ENCODE data around the gene PTPRK. TPM values are rescaled to one million over a fixed set of nuclear protein-coding genes. Genes with fewer than 3 reads are reported as not detected.
A peak's percentile ranks its signal among the peaks of the same experiment; 100 is the strongest.

Gene PTPRK
- total and polyA plus RNA-seq, 4 donors = 8.2 to 224 (median 42.9) TPM

GRCh38 chr6:128347123-128347522 lies 173.3 kb downstream of the PTPRK start:
- no peak for DNase-seq
- no peaks in the 10 kb centered on the region for H3K9me3 ChIP-seq (ENCODE audit: control insufficient read depth in 4 of 4, insufficient read depth in 3 of 4, low read length in 3 of 4)
- 77 to 84% methylated on average over 3 of the region's 3 CpGs for WGBS, 2 donors
- H3K4me1 ChIP-seq (ENCODE audit: control insufficient read depth in 5 of 5, insufficient read depth in 5 of 5, low read length in 5 of 5) = peaks cover 0 to 23% (median 3%) of the 10 kb centered on the region in 5 donors
- H3K9ac ChIP-seq (ENCODE audit: insufficient read depth in 1 of 2, low read length in 2 of 2) = no peak overlapping the region
- TF ChIP-seq CTCF (IDR thresholded peaks at IDR 0.05; ENCODE audit: control extremely low read depth, extremely low read depth) = no peak
- H3K27me3 ChIP-seq (ENCODE audit: control insufficient read depth in 3 of 3, insufficient read depth in 3 of 3, low read length in 2 of 3) = no peaks in the 10 kb centered on the region
- no peak overlapping the region for H3K4me3 ChIP-seq
- H3K36me3 ChIP-seq (ENCODE audit: control insufficient read depth in 4 of 4, insufficient read depth in 4 of 4, low read length in 4 of 4) = no peaks in the 10 kb centered on the region
- ATAC-seq (ENCODE audit: insufficient read depth, low FRiP score) = no peak
- H3K27ac ChIP-seq (ENCODE audit: low read depth in 1 of 2, low read length in 1 of 2) = no peak overlapping the region

- no peak for TF ChIP-seq CTCF (IDR thresholded peaks at IDR 0.05; ENCODE audit: control extremely low read depth, extremely low read depth)
- no peak overlapping the region for H3K27ac ChIP-seq (ENCODE audit: low read depth in 1 of 2, low read length in 1 of 2)
- no peaks in the 10 kb centered on the region for H3K36me3 ChIP-seq (ENCODE audit: control insufficient read depth in 4 of 4, insufficient read depth in 4 of 4, low read length in 4 of 4)
- H3K4me1 ChIP-seq (ENCODE audit: control insufficient read depth in 5 of 5, insufficient read depth in 5 of 5, low read length in 5 of 5) = peaks cover 0 to 23% (median 2%) of the 10 kb centered on the region in 5 donors
- DNase-seq (no peak), ATAC-seq (ENCODE audit: insufficient read depth, low FRiP score) (no peak)
- WGBS, 2 donors = 56 to 67% methylated on average over 1 of the region's 1 CpG
- H3K27me3 ChIP-seq (ENCODE audit: control insufficient read depth in 3 of 3, insufficient read depth in 3 of 3, low read length in 2 of 3) = no peaks in the 10 kb centered on the region
- no peak overlapping the region for H3K9ac ChIP-seq (ENCODE audit: insufficient read depth in 1 of 2, low read length in 2 of 2)
- no peak overlapping the region for H3K4me3 ChIP-seq
- H3K9me3 ChIP-seq (ENCODE audit: control insufficient read depth in 4 of 4, insufficient read depth in 3 of 4, low read length in 3 of 4) = no peaks in the 10 kb centered on the region
These were observed 173.8 kb downstream of the PTPRK start for GRCh38 chr6:128346569-128346968.

- no peaks in the 10 kb centered on the region for H3K9me3 ChIP-seq (ENCODE audit: control insufficient read depth in 4 of 4, insufficient read depth in 3 of 4, low read length in 3 of 4)
- H3K4me1 ChIP-seq (ENCODE audit: control insufficient read depth in 5 of 5, insufficient read depth in 5 of 5, low read length in 5 of 5) = peaks cover 0 to 32% (median 5%) of the 10 kb centered on the region in 5 donors
- no peak overlapping the region for H3K4me3 ChIP-seq
- no peak for DNase-seq
- no peaks in the 10 kb centered on the region for H3K27me3 ChIP-seq (ENCODE audit: control insufficient read depth in 3 of 3, insufficient read depth in 3 of 3, low read length in 2 of 3)
- ATAC-seq (ENCODE audit: insufficient read depth, low FRiP score) = no peak
- no peak overlapping the region for H3K27ac ChIP-seq (ENCODE audit: low read depth in 1 of 2, low read length in 1 of 2)
- no peak for TF ChIP-seq CTCF (IDR thresholded peaks at IDR 0.05; ENCODE audit: control extremely low read depth, extremely low read depth)
- 91 to 92% methylated on average over 4 of the region's 4 CpGs for WGBS, 2 donors
- H3K9ac ChIP-seq (ENCODE audit: insufficient read depth in 1 of 2, low read length in 2 of 2) = no peak overlapping the region
- no peaks in the 10 kb centered on the region for H3K36me3 ChIP-seq (ENCODE audit: control insufficient read depth in 4 of 4, insufficient read depth in 4 of 4, low read length in 4 of 4)
These were observed 175.1 kb downstream of the PTPRK start for GRCh38 chr6:128345278-128345677.

- H3K27ac ChIP-seq (ENCODE audit: low read depth in 1 of 2, low read length in 1 of 2) = no peak overlapping the region
- no peaks in the 10 kb centered on the region for H3K36me3 ChIP-seq (ENCODE audit: control insufficient read depth in 4 of 4, insufficient read depth in 4 of 4, low read length in 4 of 4)
- no peak for TF ChIP-seq CTCF (IDR thresholded peaks at IDR 0.05; ENCODE audit: control extremely low read depth, extremely low read depth)
- DNase-seq = peak in 2 of 3 donors; percentile 96
- H3K4me3 ChIP-seq = no peak overlapping the region
- no peak overlapping the region for H3K9ac ChIP-seq (ENCODE audit: insufficient read depth in 1 of 2, low read length in 2 of 2)
- WGBS, 2 donors = 83 to 84% methylated on average over 3 of the region's 3 CpGs
- no peaks in the 10 kb centered on the region for H3K9me3 ChIP-seq (ENCODE audit: control insufficient read depth in 4 of 4, insufficient read depth in 3 of 4, low read length in 3 of 4)
- H3K27me3 ChIP-seq (ENCODE audit: control insufficient read depth in 3 of 3, insufficient read depth in 3 of 3, low read length in 2 of 3) = no peaks in the 10 kb centered on the region
- H3K4me1 ChIP-seq (ENCODE audit: control insufficient read depth in 5 of 5, insufficient read depth in 5 of 5, low read length in 5 of 5) = peaks cover 0 to 44% (median 13%) of the 10 kb centered on the region in 5 donors
- ATAC-seq (ENCODE audit: insufficient read depth, low FRiP score) = no peak
These were observed 176.7 kb downstream of the PTPRK start for GRCh38 chr6:128343706-128344105.

Data from lung (tissue), 12 donors.